Measurements from ENCODE around the gene CENPA. TPM values are rescaled to one million over a fixed set of nuclear protein-coding genes. Genes with fewer than 3 reads are reported as not detected.

Gene CENPA
- polyA plus RNA-seq, 2 of the 4 experiments (the other 2 are of a cell fraction): 45.7 to 46.0 TPM

DNA sequence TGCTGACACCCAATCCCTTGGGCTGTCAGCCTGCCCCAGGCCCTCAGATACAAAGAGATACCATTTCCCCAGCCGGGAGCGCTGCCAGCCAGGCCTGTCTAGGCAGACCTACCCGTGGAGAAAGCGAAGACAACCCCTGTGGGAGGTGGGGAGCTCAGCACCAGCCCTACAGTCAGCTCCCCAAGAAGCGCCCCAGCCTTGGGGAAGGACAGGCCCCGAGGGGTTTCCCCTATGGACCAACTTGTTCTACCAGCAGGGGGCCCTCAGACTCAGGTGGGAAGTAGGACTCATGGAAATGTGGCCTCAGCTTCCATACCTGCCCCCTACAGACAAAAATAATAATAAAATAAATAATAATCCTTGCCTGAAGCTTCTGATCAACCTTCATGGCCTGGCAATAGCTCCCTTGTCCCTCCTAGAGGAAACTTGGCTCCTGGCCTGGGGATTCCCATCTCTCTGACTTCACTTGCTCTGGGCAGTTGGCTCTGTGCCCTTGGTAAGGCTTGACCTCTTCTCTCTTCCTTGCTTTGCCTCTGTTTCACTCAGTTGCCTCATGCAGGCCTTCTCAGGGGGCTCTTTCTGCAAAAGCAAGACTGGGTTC lies 14.8 kb upstream of the CENPA start:
- Histone ChIP-seq H3K9me3 (no peaks in the 10 kb centered on the region), H3K27ac (peak overlapping the region; percentile 85 to 95), H3K4me3 (peak overlapping the region; percentile 9; the same call in 1 of the 3 replicates), H3K4me1 (peaks cover 78% of the 10 kb centered on the region), H3K4me2 (peak overlapping the region; percentile 65)
- no peak for FAIRE-seq
- TF ChIP-seq EP300 (IDR thresholded peaks at IDR 0.05) (peak in 1 of 2 experiments; percentile 47; a peak in 1 of 5 replicates), SMC3 (IDR thresholded peaks at IDR 0.05) (peak; percentile 26; the same call in 1 of the 3 replicates), ZNF302 (CRISPR knock-in tag; IDR thresholded peaks at IDR 0.05) (no peak), KDM5A (IDR thresholded peaks at IDR 0.05) (no peak), CHD2 (IDR thresholded peaks at IDR 0.05; ENCODE audit: low read length, partially characterized antibody) (no peak), MAZ (IDR thresholded peaks at IDR 0.05; ENCODE audit: borderline replicate concordance, low read depth, low read length) (no peak), MYC (IDR thresholded peaks at IDR 0.05; ENCODE audit: borderline replicate concordance, low read length) (no peak), RAD21 (conservative IDR thresholded peaks at IDR 0.05 in 1 of 2, IDR thresholded peaks at IDR 0.05 in 1 of 2) (peak in 1 of 2 experiments; percentile 31; a peak in 2 of 5 replicates), CBX8 (IDR thresholded peaks at IDR 0.05) (no peak), TP53 (CRISPR knock-in tag; IDR thresholded peaks at IDR 0.05) (no peak), HDAC2 (IDR thresholded peaks at IDR 0.05) (no peak), ZFP36 (IDR thresholded peaks at IDR 0.05; ENCODE audit: borderline replicate concordance, partially characterized antibody) (no peak), PHF8 (IDR thresholded peaks at IDR 0.05; ENCODE audit: borderline replicate concordance, low read depth) (no peak), BHLHE40 (IDR thresholded peaks at IDR 0.05; ENCODE audit: low read depth, low read length) (no peak), HOXA7 (CRISPR knock-in tag; IDR thresholded peaks at IDR 0.05) (no peak), CEBPB (IDR thresholded peaks at IDR 0.05) (0 out of 4 replicates have a peak, but pooled peaks of 1 of the 2 experiments have one; percentile 19), CBX2 (IDR thresholded peaks at IDR 0.05; ENCODE audit: borderline replicate concordance, low read depth) (no peak)
- TF ChIP-seq, protein P1, sequence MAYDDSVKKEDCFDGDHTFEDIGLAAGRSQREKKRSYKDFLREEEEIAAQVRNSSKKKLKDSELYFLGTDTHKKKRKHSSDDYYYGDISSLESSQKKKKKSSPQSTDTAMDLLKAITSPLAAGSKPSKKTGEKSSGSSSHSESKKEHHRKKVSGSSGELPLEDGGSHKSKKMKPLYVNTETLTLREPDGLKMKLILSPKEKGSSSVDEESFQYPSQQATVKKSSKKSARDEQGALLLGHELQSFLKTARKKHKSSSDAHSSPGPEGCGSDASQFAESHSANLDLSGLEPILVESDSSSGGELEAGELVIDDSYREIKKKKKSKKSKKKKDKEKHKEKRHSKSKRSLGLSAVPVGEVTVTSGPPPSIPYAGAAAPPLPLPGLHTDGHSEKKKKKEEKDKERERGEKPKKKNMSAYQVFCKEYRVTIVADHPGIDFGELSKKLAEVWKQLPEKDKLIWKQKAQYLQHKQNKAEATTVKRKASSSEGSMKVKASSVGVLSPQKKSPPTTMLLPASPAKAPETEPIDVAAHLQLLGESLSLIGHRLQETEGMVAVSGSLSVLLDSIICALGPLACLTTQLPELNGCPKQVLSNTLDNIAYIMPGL (CRISPR knock-in tag; IDR thresholded peaks at IDR 0.05; ENCODE audit: borderline replicate concordance): no peak
- TF ChIP-seq, protein P2, sequence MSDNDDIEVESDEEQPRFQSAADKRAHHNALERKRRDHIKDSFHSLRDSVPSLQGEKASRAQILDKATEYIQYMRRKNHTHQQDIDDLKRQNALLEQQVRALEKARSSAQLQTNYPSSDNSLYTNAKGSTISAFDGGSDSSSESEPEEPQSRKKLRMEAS (IDR thresholded peaks at IDR 0.05): no peak
- TF ChIP-seq, protein P3, sequence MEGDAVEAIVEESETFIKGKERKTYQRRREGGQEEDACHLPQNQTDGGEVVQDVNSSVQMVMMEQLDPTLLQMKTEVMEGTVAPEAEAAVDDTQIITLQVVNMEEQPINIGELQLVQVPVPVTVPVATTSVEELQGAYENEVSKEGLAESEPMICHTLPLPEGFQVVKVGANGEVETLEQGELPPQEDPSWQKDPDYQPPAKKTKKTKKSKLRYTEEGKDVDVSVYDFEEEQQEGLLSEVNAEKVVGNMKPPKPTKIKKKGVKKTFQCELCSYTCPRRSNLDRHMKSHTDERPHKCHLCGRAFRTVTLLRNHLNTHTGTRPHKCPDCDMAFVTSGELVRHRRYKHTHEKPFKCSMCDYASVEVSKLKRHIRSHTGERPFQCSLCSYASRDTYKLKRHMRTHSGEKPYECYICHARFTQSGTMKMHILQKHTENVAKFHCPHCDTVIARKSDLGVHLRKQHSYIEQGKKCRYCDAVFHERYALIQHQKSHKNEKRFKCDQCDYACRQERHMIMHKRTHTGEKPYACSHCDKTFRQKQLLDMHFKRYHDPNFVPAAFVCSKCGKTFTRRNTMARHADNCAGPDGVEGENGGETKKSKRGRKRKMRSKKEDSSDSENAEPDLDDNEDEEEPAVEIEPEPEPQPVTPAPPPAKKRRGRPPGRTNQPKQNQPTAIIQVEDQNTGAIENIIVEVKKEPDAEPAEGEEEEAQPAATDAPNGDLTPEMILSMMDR (IDR thresholded peaks at IDR 0.05): peak; percentile 50
- TF ChIP-seq, protein P4, sequence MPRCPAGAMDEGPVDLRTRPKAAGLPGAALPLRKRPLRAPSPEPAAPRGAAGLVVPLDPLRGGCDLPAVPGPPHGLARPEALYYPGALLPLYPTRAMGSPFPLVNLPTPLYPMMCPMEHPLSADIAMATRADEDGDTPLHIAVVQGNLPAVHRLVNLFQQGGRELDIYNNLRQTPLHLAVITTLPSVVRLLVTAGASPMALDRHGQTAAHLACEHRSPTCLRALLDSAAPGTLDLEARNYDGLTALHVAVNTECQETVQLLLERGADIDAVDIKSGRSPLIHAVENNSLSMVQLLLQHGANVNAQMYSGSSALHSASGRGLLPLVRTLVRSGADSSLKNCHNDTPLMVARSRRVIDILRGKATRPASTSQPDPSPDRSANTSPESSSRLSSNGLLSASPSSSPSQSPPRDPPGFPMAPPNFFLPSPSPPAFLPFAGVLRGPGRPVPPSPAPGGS (IDR thresholded peaks at IDR 0.05): no peak
- TF ChIP-seq, protein P5, sequence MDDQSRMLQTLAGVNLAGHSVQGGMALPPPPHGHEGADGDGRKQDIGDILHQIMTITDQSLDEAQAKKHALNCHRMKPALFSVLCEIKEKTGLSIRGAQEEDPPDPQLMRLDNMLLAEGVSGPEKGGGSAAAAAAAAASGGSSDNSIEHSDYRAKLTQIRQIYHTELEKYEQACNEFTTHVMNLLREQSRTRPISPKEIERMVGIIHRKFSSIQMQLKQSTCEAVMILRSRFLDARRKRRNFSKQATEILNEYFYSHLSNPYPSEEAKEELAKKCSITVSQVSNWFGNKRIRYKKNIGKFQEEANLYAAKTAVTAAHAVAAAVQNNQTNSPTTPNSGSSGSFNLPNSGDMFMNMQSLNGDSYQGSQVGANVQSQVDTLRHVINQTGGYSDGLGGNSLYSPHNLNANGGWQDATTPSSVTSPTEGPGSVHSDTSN (IDR thresholded peaks at IDR 0.05): no peak
- TF ChIP-seq, protein P6, sequence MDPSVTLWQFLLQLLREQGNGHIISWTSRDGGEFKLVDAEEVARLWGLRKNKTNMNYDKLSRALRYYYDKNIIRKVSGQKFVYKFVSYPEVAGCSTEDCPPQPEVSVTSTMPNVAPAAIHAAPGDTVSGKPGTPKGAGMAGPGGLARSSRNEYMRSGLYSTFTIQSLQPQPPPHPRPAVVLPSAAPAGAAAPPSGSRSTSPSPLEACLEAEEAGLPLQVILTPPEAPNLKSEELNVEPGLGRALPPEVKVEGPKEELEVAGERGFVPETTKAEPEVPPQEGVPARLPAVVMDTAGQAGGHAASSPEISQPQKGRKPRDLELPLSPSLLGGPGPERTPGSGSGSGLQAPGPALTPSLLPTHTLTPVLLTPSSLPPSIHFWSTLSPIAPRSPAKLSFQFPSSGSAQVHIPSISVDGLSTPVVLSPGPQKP (IDR thresholded peaks at IDR 0.05; ENCODE audit: low read depth, low read length): no peak
- TF ChIP-seq, protein P7, sequence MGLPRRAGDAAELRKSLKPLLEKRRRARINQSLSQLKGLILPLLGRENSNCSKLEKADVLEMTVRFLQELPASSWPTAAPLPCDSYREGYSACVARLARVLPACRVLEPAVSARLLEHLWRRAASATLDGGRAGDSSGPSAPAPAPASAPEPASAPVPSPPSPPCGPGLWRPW (IDR thresholded peaks at IDR 0.05): no peak
- TF ChIP-seq, protein P8, sequence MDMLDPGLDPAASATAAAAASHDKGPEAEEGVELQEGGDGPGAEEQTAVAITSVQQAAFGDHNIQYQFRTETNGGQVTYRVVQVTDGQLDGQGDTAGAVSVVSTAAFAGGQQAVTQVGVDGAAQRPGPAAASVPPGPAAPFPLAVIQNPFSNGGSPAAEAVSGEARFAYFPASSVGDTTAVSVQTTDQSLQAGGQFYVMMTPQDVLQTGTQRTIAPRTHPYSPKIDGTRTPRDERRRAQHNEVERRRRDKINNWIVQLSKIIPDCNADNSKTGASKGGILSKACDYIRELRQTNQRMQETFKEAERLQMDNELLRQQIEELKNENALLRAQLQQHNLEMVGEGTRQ (IDR thresholded peaks at IDR 0.05): no peak
- WGBS (ENCODE audit: missing lambda C conversion rate): 41% methylated on average over 6 of the region's 6 CpGs
- POLR2A ChIA-PET: interaction anchor here (0.6 kb wide), 1 partner anchor 14 kb away, joined by 3 read pairs; no protein-coding TSS in a partner anchor
- CTCF ChIA-PET: interaction anchor here (0.6 to 3.4 kb wide), 12 partner anchors 9 to 193 kb away, joined by 3 to 16 read pairs (median 4); partner anchors contain the start of gene CENPA
- ATAC-seq: peak; percentile 28 to 64; a peak in 5 of 6 replicates
- DNase-seq (ENCODE audit: low read depth in 1 of 2, low spot score in 1 of 2): peak; percentile 37 to 78

Measured in A549 (cell line).